ENCODE data around the gene DNM1. TPM values are rescaled to one million over a fixed set of nuclear protein-coding genes. Genes with fewer than 3 reads are reported as not detected.

The DNM1 gene
- total and polyA plus RNA-seq, 2 experiments from 2014 or later = 24.3 to 42.3 TPM

- Histone ChIP-seq H3K27me3 (no peaks in the 10 kb centered on the region), H3K36me3 (no peaks in the 10 kb centered on the region), H3K4me1 (ENCODE audit: low read depth) (no peaks in the 10 kb centered on the region), H3K9me3 (ENCODE audit: low read depth) (no peaks in the 10 kb centered on the region), H3K27ac (no peak overlapping the region), H3K4me3 (no peak overlapping the region)
- peak in 1 of 2 donors; percentile 39 for DNase-seq (ENCODE audit: low read depth in 1 of 2, low spot score in 1 of 2)
- TF ChIP-seq CTCF (IDR thresholded peaks at IDR 0.05; ENCODE audit: low read depth, low read length) = no peak
Measured at GRCh38 chr9:128243215-128244018, 40.2 kb downstream of the DNM1 start.

- DNase-seq (ENCODE audit: low read depth in 1 of 2, low spot score in 1 of 2) = no peak
- no peak for TF ChIP-seq CTCF (IDR thresholded peaks at IDR 0.05; ENCODE audit: low read depth, low read length)
- H3K9me3 ChIP-seq (ENCODE audit: low read depth) = no peaks in the 10 kb centered on the region
- H3K27me3 ChIP-seq = no peaks in the 10 kb centered on the region
- no peak overlapping the region for H3K27ac ChIP-seq
- H3K4me1 ChIP-seq (ENCODE audit: low read depth) = no peaks in the 10 kb centered on the region
- no peaks in the 10 kb centered on the region for H3K36me3 ChIP-seq
- H3K4me3 ChIP-seq = no peak overlapping the region
Measured at GRCh38 chr9:128244091-128244836, 41.1 kb downstream of the DNM1 start.

- DNase-seq (ENCODE audit: low read depth in 1 of 2, low spot score in 1 of 2) = peak; percentile 55 to 95
- no peaks in the 10 kb centered on the region for H3K9me3 ChIP-seq (ENCODE audit: low read depth)
- H3K4me1 ChIP-seq (ENCODE audit: low read depth) = no peaks in the 10 kb centered on the region
- H3K27me3 ChIP-seq = no peaks in the 10 kb centered on the region
- no peaks in the 10 kb centered on the region for H3K36me3 ChIP-seq
- H3K4me3 ChIP-seq = no peak overlapping the region
- H3K27ac ChIP-seq = no peak overlapping the region
- no peak for TF ChIP-seq CTCF (IDR thresholded peaks at IDR 0.05; ENCODE audit: low read depth, low read length)
Measured at GRCh38 chr9:128244837-128245231, 41.7 kb downstream of the DNM1 start.

- no peak for TF ChIP-seq CTCF (IDR thresholded peaks at IDR 0.05; ENCODE audit: low read depth, low read length)
- Histone ChIP-seq H3K27me3 (no peaks in the 10 kb centered on the region), H3K4me1 (ENCODE audit: low read depth) (no peaks in the 10 kb centered on the region), H3K9me3 (ENCODE audit: low read depth) (no peaks in the 10 kb centered on the region), H3K36me3 (no peaks in the 10 kb centered on the region), H3K4me3 (no peak overlapping the region), H3K27ac (no peak overlapping the region)
- DNase-seq (ENCODE audit: low read depth in 1 of 2, low spot score in 1 of 2) = peak in 1 of 2 donors; percentile 79
Measured at GRCh38 chr9:128245421-128246151, 42.4 kb downstream of the DNM1 start.

- H3K36me3 ChIP-seq = no peaks in the 10 kb centered on the region
- no peak overlapping the region for H3K4me3 ChIP-seq
- H3K27ac ChIP-seq = no peak overlapping the region
- H3K4me1 ChIP-seq (ENCODE audit: low read depth) = no peaks in the 10 kb centered on the region
- no peaks in the 10 kb centered on the region for H3K9me3 ChIP-seq (ENCODE audit: low read depth)
- TF ChIP-seq CTCF (IDR thresholded peaks at IDR 0.05; ENCODE audit: low read depth, low read length) = no peak
- H3K27me3 ChIP-seq = no peaks in the 10 kb centered on the region
- no peak for DNase-seq (ENCODE audit: low read depth in 1 of 2, low spot score in 1 of 2)
Measured at GRCh38 chr9:128246471-128246870, 43.3 kb downstream of the DNM1 start.
